HG03095 (cell line): ENCODE results near the gene PMM2.
"Not testable (repeated sequence)": the region's sequence is repeated elsewhere in the genome, so short reads cannot be mapped to it uniquely, and the experiment has no call there.

ENCODE experiments used
- ATAC-seq: cut with Tn5 transposase; IDR thresholded peaks from one replicate; pipeline ENCODE4 v1.9.1; 2021; ENCODE audit warnings: moderate library complexity; ENCODE audit not compliant: unreplicated experiment

Gene PMM2

GRCh38 chr16:8866118-8866883 lies 68.7 kb downstream of the PMM2 start:
- ATAC-seq = no peak

- ATAC-seq = no peak
Measured at GRCh38 chr16:8866884-8867215, 69.2 kb downstream of the PMM2 start.

- ATAC-seq = no peak
Measured at GRCh38 chr16:8867216-8867931, 69.7 kb downstream of the PMM2 start.

GRCh38 chr16:8867932-8868415 lies 70.3 kb downstream of the PMM2 start:
- ATAC-seq = no peak

GRCh38 chr16:8868416-8869211 lies 71.0 kb downstream of the PMM2 start, which contains the start of gene CARHSP1:
Gene CARHSP1, minus strand, starts transcription at chr16:8869006. Its CDS starts 9,678 bp downstream, at chr16:8859328.
- peak; percentile 64 for ATAC-seq

GRCh38 chr16:8869212-8869987 lies 71.8 kb downstream of the PMM2 start:
- no peak for ATAC-seq

GRCh38 chr16:8869988-8870241 lies 72.3 kb downstream of the PMM2 start:
- not testable (repeated sequence) for ATAC-seq

GRCh38 chr16:8872071-8872470 lies 74.4 kb downstream of the PMM2 start:
- ATAC-seq = no peak

- ATAC-seq = no peak
Measured at GRCh38 chr16:8872967-8873865, 75.6 kb downstream of the PMM2 start.

GRCh38 chr16:8873866-8874195 lies 76.2 kb downstream of the PMM2 start:
- not testable (repeated sequence) for ATAC-seq

- no peak for ATAC-seq
Measured at GRCh38 chr16:8874388-8874787, 76.7 kb downstream of the PMM2 start.

GRCh38 chr16:8875317-8875716 lies 77.7 kb downstream of the PMM2 start:
- ATAC-seq = not testable (repeated sequence)

GRCh38 chr16:8877894-8878522 lies 80.4 kb downstream of the PMM2 start:
- ATAC-seq = no peak

GRCh38 chr16:8878523-8878911 lies 80.9 kb downstream of the PMM2 start:
- ATAC-seq = no peak

- no peak for ATAC-seq
Measured at GRCh38 chr16:8880839-8881510, 83.3 kb downstream of the PMM2 start.

- no peak for ATAC-seq
Measured at GRCh38 chr16:8882041-8882617, 84.5 kb downstream of the PMM2 start, which contains the start of gene LITAFD. Gene LITAFD, plus strand, starts transcription at chr16:8882351. Its CDS starts 2,005 bp downstream, at chr16:8884356.

GRCh38 chr16:8882725-8883377 lies 85.2 kb downstream of the PMM2 start:
- no peak for ATAC-seq
